Loucy (cell line): Measurements from ENCODE around the gene KANSL2.

Experiments
- CTCF ChIP-seq: fragments of 200-600 bp; sonication (generic); conservative IDR thresholded peaks from 2 replicates; pipeline ENCODE4 v1.5.1; 2014; ENCODE audit warnings: mild to moderate bottlenecking, antibody characterized with exemption, low read length
- EZH2phosphoT487 ChIP-seq: fragments of 200-600 bp; IDR thresholded peaks from 2 replicates; pipeline ENCODE4 v1.6.1; 2018; ENCODE audit warnings: antibody characterized with exemption, mild to moderate bottlenecking, moderate library complexity, borderline replicate concordance

- TF ChIP-seq CTCF: no peak
- no peak for TF ChIP-seq EZH2phosphoT487
These were observed 35.2 kb upstream of the KANSL2 start for GRCh38 chr12:48717252-48717695.
